Activated T-helper 1 cell treated with Interleukin-2 at 50 U/mL for 16 hours (primary cell): ENCODE results near the gene DPT.
"Not testable (repeated sequence)": the region's sequence is repeated elsewhere in the genome, so short reads cannot be mapped to it uniquely, and the experiment has no call there.

ENCODE experiments used
- DNase-seq: peaks from one replicate; pipeline ENCODE4 v3.0.0-alpha.2; 2020; ENCODE audit warnings: low read depth

DPT gene

DNA sequence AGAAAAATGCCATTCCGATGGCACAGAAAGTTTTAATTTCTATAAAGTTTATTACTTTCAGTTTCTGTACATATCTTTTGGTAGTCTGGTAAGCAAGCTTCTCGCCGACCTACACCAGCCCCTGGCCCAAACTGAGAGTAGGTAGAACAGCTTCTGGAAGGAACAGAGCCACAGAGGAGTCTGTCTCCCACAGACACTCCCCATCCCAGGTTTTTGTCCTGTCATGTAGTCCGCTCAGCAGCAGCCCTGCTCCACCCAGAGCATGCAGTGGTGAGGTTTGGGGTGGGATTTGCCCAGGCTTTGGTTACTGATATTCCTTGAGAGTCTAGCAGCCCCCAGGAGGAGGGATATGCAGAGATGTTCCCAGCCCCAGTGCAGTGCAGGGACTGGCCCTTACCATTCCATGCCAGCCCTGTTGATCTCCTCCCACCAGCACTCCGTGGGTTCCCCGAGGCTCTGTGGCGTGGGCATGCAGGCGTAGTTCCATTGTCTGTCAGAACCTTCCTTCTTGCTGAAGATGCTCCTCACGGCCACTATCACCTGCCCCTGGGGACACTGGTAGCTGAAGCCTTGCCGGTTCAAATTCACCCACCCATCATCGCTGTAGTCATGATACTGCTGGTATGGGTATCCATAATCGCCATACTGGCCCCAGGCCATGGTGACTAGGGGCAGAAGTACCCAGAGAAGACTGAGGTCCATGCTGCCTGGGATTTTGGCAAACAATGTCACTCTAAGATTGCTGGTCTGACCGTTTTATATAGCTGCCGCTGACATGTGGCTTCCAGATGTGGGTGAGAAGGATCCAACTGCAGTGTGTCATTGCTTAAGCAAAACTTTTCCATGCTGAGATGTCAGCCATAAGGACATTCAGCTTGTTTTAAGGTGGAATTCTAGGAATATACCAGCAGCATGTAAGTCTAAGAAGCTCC, at the start of gene DPT:
DPT (minus strand) TSS at position 734 of the 932 bp plus-strand sequence; CDS start at position 702, 32 bp downstream.
- DNase-seq: no peak

DNA sequence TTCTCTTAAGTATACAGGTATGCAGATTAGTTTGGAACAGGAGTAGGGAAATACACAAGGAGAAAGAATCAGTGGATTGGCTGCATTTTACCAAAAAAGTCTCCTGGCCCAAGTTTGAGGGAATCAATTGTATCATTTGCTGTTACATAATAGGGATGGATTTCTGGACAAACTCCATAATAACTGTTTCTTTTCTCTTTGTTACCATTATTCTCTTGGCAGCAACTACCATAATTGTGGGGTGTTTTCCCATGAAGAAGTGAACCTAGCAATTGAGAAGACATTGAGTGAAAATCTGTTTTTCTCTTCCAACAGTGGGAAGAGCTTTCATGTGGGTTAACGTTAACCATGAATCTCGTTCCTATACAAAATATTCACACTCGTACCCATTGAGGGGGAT, 46.4 kb upstream of the DPT start:
- DNase-seq: no peak

DNA sequence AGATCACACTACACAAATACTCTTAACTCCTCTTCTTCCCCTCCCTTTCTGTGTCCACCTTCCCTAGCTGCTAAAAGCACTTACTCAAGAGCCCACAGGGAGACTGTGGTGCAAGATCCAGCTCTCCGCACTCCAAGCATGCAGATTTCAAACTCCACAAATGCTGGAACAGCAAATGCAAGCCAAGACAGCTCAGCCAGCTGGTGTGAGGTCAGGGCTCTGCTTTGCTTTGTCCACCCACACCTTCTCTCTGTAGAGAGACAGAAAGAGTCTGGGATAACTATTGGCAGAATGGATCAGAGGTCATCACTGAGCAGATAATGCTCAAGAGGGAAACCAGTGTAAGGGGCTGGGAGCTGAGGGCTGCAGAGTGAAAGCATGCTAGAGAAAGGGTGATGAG, 45.2 kb upstream of the DPT start:
- DNase-seq: no peak

DNA sequence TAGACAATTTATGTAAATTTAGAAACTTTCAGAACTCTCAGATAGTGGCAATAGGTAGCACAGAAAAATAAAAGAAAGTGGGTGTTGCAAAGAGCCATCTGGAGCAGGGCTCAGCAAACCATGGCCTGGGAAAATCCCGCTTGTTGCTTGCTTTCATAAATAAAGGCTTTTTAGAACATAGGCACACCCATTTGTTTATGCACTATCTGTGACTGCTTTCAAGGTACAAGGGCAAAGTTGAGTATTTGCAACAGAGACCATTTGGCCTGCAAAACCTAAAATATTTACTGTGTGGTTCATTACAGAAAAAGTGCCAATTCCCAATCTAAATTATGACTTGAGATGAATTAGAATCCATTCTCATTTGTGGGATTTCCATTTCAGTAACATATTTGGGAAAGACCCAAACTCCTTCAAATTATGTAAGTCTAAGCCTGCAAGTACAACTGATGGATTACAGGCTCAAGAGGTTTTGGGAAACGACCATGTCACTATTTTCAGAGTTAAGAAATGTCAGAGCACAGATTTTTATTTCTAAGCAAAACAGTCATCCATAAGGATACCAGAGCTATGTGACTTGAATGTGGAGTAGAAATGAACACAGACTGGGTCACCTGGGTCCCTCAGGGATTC, 43.5 kb upstream of the DPT start:
- no peak for DNase-seq

DNA sequence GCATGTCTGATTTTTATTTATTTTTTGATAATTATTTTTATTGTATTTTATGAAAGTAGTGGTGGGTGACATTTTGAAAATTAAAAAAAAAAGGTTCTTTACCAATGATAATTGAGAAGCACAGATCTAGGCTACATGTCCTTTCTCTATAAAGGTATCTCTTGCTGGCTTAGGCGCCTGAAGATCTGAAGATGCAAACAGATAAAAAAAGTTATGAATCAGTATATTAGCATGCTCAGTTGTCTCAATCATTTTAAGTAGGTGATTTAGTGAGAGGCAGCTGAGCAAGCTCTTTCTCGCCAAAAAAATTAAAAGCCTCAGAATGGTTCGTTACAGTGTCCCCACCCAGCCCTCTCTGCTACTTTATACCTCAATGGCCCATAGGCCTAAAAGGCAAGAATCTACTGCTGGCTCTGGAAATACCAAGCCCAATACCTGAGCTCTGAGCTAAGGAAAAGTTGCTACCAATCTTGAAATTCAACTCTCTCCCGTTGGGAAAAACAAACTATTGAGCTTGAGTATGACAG, 42.2 kb upstream of the DPT start:
- DNase-seq: no peak

DNA sequence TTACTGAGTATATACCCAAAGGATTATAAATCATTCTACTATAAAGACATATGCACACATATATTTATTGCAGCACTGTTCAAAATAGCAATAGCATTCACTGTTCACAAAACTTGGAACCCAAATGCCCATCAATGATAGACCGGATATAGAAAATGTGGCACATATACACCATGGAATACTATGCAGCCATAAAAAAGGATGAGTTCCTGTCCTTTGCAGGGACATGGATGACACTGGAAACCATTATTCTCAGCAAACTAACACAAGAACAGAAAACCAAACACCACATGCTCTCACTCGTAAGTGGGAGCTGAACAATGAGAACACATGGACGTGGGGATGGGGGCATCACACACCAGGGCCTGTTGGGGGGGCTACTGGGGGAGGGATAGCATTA, 40.9 kb upstream of the DPT start:
- DNase-seq: not testable (repeated sequence)

DNA sequence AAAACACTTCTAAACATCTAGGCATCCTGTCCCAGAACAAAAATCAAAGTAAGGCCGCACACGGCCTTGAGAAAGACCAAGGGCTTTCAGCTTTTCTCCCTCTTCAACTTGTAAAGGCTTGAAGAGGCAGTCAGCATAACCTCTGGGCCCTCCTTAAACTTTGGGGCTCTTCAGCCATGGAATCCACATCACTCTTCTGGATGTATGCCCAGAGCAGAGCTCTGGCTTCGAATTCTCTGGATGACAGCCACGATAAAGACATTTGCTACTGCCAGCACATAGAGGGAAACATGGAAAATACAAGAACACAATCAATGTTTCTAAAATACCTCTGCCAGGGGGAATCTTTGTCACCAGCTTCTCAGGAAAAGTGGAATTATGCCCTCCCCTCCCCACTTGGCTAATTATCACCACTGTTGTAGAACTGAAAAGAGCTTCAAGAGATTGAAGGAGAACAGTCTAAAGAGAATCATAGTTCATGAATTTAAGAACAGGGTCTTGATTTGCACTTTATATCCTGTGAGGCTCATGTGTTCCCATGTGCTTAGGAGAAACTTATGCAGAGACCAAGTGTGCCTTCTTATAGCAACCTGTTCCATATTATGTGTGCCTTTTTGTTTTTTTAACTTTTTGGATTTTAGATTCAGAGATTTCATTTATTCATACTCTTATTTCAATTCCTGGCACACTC, 39.0 kb upstream of the DPT start:
- no peak for DNase-seq

DNA sequence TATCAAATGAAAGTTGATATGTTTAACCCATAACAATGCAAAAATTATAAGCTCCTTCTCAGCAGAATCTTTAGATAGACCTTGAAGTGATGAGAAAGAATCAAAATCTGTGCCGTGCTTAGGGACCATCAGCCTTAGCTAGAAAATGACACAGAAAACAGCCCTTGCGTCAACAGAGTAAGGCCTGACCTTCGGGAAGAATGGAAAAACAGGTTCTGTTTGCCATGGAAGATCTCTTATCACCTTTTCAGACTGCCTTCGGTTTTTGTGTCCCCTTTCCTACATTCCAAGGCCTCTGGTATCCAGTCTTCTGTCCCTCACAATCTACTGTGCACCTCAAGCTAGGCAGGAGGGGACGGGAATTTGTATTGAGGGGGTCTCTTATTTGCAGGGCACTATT, 37.6 kb upstream of the DPT start:
- DNase-seq: no peak

DNA sequence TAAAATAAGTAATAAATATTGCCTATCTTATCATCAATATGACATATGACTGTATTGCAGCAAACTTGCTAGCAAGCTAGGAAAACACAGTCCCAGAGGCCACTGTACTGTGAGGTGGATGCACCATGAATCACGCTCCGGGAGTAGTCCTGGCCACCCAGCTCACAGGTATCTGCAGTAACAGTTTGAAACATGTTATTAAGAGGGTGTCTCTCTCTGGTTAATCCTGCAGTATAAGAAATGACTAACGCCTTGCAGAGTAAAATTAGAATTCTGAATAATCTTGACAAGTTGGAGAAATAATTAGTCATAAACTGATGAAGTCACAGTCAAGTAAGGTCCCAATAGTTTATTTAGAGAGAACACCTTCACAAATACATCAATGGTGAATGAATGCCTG, 34.0 kb upstream of the DPT start:
- DNase-seq: no peak

DNA sequence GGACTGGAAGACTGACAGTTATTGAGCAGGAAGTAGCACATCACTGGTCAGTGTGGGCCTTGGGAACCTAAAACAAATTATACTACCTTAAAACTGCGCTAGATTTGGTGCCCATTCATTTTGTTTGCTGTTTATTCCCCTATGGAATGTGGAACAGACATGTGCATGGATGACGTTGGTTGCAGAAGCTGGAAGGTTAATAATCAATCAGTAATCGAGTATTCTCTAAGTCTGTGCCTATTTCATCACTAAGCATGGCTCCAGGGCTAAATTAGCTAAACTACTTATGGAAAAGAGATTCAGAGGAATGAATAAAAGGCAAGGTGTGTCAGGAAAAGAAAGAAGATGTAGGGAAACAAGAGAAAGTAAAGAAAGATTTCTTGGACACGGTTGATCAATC, 33.5 kb upstream of the DPT start:
- DNase-seq: no peak

DNA sequence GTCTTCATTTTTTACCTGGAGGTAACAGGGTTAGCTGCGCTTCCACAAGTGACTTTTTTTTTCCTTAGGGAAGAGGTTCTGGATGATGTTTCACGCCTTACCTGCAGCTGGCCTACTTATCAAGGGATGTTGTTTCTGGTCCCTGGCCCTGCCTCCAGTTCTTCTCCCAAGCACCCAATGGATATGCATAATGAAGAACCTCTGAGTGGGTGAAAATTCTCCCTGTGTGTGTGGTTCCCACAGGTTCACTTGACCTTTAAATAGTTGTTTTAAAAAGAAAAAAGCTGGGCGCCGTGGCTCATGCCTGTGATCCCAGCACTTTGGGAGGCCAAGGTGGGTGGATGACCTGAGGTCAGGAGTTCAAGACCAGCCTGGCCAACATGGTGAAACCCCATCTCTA, 31.8 kb upstream of the DPT start:
- no peak for DNase-seq

DNA sequence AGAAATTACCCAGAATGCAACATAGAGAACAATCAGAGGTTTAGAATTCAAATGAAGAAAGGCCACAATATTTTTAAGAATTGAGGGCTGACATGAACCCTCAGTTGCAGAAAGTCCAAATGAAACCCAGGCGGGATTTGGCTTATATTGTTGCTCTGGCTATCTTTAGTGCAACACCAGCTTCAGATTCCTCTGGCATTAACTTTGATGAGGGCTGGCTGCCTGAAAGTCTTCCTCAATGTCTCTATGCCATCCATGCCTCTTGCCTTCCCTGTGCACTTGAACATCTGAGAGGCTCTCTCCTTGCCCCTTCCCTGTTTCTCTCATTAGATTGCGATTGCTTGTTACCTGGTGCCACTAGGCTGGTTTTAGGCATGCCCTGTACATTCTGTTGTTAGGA, 31.2 kb upstream of the DPT start:
- no peak for DNase-seq

DNA sequence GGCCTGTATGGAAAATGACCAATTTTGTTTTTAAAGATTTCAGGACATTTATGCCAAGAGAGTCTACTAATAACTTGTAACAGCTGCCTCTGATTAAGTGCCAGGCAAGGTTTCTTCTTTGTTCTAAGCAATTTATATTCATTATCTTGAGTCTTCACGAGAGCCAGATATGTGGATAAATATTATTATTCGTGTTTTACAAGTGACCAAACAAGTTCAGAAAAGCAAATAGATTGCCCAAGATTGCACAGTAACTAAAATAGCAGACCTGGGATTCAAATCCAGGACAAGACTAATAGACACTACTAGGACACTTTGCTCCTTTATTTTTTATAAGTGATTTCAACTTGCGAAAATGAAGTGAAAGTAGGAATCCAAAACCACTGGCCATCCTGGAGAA, 30.1 kb upstream of the DPT start:
- DNase-seq: no peak

DNA sequence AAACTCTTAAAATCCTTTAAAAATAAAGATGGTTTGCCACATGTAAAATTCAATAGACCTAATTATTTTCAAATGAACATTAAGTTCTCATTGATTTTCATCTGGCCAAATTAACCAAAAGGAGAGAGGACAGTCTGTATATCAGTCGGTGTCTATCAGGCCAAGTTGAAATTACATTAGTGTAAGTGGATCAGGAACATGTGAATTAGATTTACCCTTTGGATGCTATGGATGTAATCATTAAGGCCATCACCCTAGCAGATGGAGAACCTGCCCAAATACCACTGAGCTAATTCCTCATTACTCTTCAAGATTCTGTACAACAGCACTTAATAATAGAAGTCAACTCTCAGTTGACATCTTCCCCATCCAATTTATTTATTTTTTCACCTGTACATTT, 29.5 kb upstream of the DPT start:
- no peak for DNase-seq

DNA sequence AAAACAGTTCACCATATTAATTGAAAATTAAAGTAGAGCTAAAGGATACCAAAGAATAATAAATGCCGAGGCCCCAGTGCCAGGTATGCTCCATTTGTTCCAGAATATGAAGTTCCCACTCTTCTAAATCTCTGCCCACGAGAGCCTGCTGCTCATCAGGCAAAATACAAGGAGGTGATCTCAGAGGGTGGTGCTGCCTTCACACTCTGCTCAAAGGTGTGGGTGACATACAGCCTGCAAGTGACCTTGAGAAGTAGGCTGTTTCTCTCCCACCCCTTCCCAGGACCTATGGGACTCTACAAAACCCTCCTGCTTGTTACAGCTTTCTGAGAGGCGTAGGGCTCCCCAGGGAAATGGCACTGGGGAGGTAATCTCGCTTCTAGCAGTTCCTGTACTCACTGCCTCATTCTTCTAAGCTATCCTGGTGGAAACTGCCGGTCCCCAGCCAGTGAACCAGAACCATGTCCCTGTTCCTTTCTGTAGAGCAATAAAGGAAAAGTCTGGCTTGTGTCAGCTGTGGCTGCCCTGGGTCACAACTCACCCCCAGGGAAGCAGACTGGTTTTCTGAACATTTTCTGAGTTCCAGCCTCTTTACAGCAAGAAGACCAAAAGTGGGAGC, 26.9 kb upstream of the DPT start:
- DNase-seq: no peak

DNA sequence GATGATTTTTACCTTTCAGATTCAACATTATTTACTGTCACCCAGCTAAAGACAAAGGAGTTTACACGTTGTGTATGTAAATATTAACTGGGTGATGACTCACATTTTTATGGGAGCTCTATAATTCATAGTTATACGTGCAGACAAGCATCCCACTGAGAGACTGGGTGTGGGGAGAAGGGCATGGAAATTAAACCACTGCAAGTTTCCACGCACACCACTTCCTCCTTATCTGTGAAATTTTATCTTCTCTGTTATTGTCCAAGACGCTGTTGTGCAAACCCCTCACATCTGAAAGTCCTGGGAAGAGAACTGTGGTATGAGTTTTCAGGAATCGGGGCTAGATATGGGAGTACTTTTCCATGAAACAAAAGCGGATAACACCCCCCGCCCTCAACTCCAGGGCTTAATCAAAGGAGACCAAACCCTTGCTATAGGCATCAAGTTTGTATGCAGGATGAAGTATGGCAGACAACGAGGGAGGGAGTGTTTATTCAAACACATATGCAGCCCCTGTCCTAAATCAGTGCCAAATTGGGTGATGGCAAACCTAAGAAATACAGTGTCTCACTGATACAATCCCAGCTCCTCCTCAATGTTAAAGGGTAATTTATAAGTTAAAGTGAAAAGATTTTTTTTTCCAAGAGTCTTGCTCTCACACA, 23.3 kb upstream of the DPT start:
- no peak for DNase-seq

DNA sequence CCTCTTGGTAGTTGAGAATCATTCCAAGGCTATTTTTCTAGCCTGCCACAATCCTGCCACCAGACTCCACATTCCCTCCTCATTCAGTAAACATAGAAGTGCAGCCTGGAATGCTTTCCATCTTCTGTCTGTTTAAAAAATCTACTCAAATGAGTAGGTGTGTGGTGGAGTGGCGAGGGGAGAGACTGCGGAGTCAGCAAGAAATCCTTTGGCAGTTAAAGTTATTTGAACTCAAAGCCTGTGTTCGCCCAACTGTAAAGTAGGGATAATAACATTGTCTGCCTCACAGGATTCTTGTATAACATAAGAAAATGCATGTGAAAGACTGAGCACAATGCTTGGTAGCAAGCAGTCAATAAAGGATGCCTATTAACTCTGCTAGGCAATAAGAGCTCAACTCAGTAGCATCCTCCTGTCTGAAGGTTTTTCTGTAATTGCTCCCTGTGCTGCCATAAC, 22.2 kb upstream of the DPT start:
- DNase-seq: no peak

DNA sequence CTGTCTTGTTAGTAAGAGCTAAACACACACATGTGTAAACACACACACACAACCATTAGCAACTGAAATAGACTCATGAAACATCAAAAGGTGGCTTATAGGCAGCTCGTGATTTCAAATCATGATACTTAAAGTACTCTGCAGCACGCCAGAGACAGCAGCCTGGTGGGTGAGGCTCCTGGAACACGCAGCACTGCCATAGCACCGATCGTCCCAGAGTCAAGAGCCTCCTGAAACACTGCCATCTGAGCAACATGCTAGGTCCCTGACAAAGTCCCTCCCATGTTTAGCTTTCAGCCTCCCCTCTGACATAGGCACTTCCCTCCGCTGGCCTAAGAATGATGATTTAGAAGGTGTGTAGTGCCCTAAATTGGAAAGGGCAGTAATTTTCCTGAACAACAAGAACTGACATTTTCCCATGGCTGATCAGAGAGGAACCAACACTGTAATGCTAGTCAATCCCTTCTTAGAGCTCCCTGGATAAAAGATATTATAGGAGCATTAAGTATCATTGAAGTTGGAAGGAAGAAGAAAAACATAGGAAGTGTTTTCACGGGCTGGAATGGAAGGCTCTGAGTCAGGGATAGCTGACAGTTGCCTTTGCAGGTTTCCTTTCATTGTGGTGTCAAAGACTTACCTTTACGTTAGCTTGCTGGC, 14.1 kb upstream of the DPT start:
- DNase-seq: no peak

DNA sequence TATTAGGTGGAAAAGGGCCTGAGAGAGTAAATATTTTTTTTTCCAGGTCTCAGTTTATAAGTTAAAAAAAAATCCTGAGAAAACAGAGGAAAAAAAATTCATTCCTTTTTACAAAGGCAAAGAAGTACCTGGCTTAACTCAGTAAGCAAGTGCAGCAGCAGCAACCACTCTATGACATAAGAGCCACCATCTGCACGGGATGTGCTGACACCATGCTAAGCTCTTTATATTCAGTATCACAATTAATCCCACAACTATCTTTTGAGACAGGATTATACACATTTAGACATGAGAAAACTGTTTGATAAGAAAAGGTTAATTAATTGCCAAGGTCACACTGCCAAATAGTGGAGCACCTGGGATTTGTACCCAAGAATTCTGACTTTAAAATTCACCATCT, 13.4 kb upstream of the DPT start:
- DNase-seq: no peak

DNA sequence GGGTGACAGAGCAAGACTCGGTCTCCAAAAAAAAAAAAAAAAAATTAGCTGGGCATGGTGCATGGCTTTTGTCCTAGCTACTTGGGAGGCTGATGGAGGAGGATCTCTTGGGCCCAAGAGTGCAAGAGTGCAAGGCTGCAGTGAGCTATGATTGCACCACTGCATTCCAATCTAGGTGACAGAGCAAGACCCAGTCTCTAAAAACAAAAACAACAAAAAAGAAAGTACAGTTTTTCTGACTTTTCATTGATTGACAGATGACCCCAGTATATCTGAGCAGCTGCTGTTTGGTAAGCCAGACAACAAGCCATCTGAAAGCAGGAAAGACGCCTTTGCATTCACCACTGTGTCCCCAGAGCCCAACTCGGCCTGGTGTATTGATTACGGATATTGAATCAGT, 10.9 kb upstream of the DPT start:
- DNase-seq: no peak

DNA sequence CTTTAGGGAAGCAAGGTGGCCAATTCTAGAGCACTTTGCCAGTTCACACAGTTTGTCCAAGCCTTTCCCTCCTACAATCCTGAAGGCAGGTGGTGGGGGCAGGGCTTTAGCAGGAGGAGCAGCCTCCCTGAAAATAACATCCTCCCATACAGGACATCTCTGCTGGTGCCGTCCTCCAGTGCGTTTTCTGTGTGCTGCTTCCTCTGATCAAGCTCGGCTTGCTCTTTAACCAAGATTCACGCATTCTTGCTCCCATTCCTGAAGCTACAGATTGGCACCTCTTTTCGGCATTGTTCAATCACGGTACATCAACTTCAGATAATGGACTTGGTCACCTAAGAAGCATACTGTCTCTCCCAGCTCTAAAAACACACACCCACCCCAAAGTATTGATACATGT, 7.5 kb upstream of the DPT start:
- no peak for DNase-seq
